Heart left ventricle (tissue), 16 donors: Measurements from ENCODE around the gene MS4A6E. TPM values are rescaled to one million over a fixed set of nuclear protein-coding genes. Genes with fewer than 3 reads are reported as not detected.

Experiments used
- ATAC-seq, 4 donors: fragments of 200-7000 bp; cut with Tn5 transposase; one replicate each; pipeline ENCODE4 v1.9.1; 2020 to 2022; ENCODE audit warnings: moderate library complexity in 4 of 4, mild to moderate bottlenecking in 3 of 4, moderate number of reproducible peaks in 1 of 4
- DNase-seq, 5 donors: peaks; one replicate each; pipeline ENCODE4 v3.0.0-alpha.2; 2020
- H3K27ac ChIP-seq, 12 donors: fragments of 200-600 bp; sonication (generic) in 4 of 12; one replicate each; pipeline versions ENCODE4 v1.5.0 to v1.8.0; 2016 to 2022; ENCODE audit warnings: mild to moderate bottlenecking in 2 of 12
- H3K27me3 ChIP-seq, 9 donors: fragments of 200-600 bp; sonication (generic) in 2 of 9; one replicate each; pipeline versions ENCODE4 v1.5.1 to v1.8.0; 2016 to 2022; ENCODE audit warnings: mild to moderate bottlenecking in 3 of 9
- H3K36me3 ChIP-seq, 9 donors: fragments of 200-600 bp; sonication (generic) in 2 of 9; one replicate each; pipeline versions ENCODE4 v1.5.0 to v1.8.0; 2018 to 2022; ENCODE audit warnings: mild to moderate bottlenecking in 2 of 9
- H3K4me1 ChIP-seq, 12 donors: fragments of 200-600 bp; sonication (generic) in 4 of 12; one replicate each; pipeline versions ENCODE4 v1.5.0 to v1.8.0; 2016 to 2022; ENCODE audit warnings: mild to moderate bottlenecking in 3 of 12
- H3K4me3 ChIP-seq, 12 donors: fragments of 200-600 bp; sonication (generic) in 4 of 12; one replicate each; pipeline versions ENCODE4 v1.5.0 to v1.8.0; 2017 to 2022; ENCODE audit warnings: mild to moderate bottlenecking in 9 of 12, moderate library complexity in 4 of 12
- H3K9me3 ChIP-seq, 12 donors: fragments of 200-600 bp; sonication (generic) in 4 of 12; one replicate each; pipeline versions ENCODE4 v1.5.0 to v1.8.0; 2016 to 2022; ENCODE audit warnings: mild to moderate bottlenecking in 1 of 12
- POLR2A ChIP-seq, 2 donors: fragments of 450-650 bp; IDR thresholded peaks; one replicate each; pipeline ENCODE4 v1.6.1; 2017; ENCODE audit warnings: antibody characterized with exemption in 2 of 2, mild to moderate bottlenecking in 2 of 2, moderate library complexity in 2 of 2
- WGBS, 4 donors: extraction: QIAGEN DNeasy Blood & Tissue Kit in 2 of 4; methylation state at CpG; one replicate each; pipeline versions ENCODE4 v1.1.5 to v1.1.7; 2013 to 2018; 5-methylcytosine and 5-hydroxymethylcytosine counted together
- intact Hi-C, 10 donors: fragments of 100-400 bp; cut with DNase I; formaldehyde crosslinking; loops; one replicate each; pipeline versions ENCODE4 v1.11.1 to v1.14.2; 2022
- polyA plus RNA-seq, 2 donors: library from polyadenylated mRNA; stranded (reverse); fragments of 200-250 nt; gene quantifications; one replicate each; pipeline ENCODE4 v1.2.3, GENCODE V29; 2013
- total RNA-seq, 9 donors: library from RNA; depleted of rRNA in 2 of 9; stranded (reverse); fragments of >200 nt in 2 of 9; fragmentation: NEBNext Ultra II Directional in 3 of 9; extraction: Animal tissue kit (Norgen Biotek cat#: 25700) in 3 of 9; gene quantifications; one replicate each; pipeline versions ENCODE4 v1.1.0 to v1.2.4, GENCODE V29; 2016 to 2023
- TF ChIP-seq, protein P1 (sequence below), 12 donors: fragments of 200-600 bp; sonication (generic) in 4 of 12; IDR thresholded peaks; one replicate each; pipeline versions ENCODE4 v1.5.0 to v1.8.0; 2018 to 2022; ENCODE audit warnings: antibody characterized with exemption in 12 of 12, mild to moderate bottlenecking in 5 of 12
- donor health status: ischemic (EF 13 %, LVEDD 7.1; RV severe dilation, severe dysfunction).
- donor health status: healthy with polysubstance abuse.
- donor health status: DM: no; HTN: yes; CAD: no.
- donor health status: DM: no; HTN: no; CAD: no.
- donor health status: ischemic (EF 25% LVEDD 6.9; RV normal size, moderate dysfunction).
- donor health status: ischemic (EF 25% LVEDD 5.7; RV mildly dilated, moderate dysfunction).
- donor health status: healthy.
- donor health status: DM: yes; HTN: yes; CAD: no.
- donor health status: ischemic (EF 35%, LVEDD 5.7; RV mildly dilated, moderate dysfunction).
- donor health status: nonischemic (EF 11% LVEDD 7.7; RV severe dilation, severe dysfunction).
- donor health status: DM: yes; HTN: yes; CAD: no.
- donor health status: PGD.
- donor health status: ischemic (EF 29% LVEDD 5.4; RV normal size, mild dysfunction).
- donor health status: nonischemic (EF 23%, LVEDD 6.1; RV moderate dilation, normal function).

The MS4A6E gene
- total and polyA plus RNA-seq, 11 donors = 0.18 TPM; not detected in 10

DNA sequence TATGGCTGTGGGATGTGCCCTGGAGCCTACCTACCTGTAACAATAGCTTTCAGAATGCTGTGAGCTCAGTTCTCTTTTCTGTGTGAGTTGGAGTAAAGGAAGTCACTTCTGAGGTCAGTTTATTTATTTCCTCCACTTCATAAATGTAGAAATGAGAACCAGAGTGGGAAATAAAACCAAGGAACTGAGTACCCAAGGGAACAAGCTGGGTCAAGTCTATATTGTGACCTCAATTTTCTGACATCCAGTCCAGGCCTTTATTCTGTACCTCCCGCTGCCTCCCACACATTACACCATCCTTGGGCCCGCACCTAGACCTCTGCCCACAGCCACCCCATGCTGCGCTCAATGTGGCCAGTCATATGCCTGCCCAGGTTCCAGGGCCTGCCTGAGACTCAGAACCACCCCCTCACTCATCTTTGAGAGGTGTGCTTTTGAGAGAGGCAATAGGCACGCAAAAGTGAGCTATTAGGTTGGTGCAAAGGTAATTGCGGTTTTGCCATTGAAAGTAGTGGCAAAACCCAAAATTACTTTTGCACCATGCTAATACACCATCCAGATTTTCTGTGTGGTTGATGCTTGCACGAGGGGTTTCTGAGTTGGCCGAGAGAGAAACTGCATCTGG is 9.8 kb downstream of the MS4A6E start:
- no peak overlapping the region for H3K4me3 ChIP-seq
- H3K4me1 ChIP-seq = peaks cover 0 to 31% (median 0%) of the 10 kb centered on the region in 12 donors
- WGBS, 4 donors = 85 to 94% (median 89%) methylated on average over 7 of the region's 7 CpGs
- DNase-seq = no peak
- no peaks in the 10 kb centered on the region for H3K36me3 ChIP-seq
- intact Hi-C loops = no loop called here
- no peaks in the 10 kb centered on the region for H3K27me3 ChIP-seq
- H3K27ac ChIP-seq = peak overlapping the region in 1 of 12 donors; percentile 35
- no peak for TF ChIP-seq POLR2A (IDR thresholded peaks at IDR 0.05)
- TF ChIP-seq, protein P1, sequence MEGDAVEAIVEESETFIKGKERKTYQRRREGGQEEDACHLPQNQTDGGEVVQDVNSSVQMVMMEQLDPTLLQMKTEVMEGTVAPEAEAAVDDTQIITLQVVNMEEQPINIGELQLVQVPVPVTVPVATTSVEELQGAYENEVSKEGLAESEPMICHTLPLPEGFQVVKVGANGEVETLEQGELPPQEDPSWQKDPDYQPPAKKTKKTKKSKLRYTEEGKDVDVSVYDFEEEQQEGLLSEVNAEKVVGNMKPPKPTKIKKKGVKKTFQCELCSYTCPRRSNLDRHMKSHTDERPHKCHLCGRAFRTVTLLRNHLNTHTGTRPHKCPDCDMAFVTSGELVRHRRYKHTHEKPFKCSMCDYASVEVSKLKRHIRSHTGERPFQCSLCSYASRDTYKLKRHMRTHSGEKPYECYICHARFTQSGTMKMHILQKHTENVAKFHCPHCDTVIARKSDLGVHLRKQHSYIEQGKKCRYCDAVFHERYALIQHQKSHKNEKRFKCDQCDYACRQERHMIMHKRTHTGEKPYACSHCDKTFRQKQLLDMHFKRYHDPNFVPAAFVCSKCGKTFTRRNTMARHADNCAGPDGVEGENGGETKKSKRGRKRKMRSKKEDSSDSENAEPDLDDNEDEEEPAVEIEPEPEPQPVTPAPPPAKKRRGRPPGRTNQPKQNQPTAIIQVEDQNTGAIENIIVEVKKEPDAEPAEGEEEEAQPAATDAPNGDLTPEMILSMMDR (IDR thresholded peaks at IDR 0.05) = no peak
- H3K9me3 ChIP-seq = no peaks in the 10 kb centered on the region
- peak in 1 of 4 donors; percentile 44 for ATAC-seq

DNA sequence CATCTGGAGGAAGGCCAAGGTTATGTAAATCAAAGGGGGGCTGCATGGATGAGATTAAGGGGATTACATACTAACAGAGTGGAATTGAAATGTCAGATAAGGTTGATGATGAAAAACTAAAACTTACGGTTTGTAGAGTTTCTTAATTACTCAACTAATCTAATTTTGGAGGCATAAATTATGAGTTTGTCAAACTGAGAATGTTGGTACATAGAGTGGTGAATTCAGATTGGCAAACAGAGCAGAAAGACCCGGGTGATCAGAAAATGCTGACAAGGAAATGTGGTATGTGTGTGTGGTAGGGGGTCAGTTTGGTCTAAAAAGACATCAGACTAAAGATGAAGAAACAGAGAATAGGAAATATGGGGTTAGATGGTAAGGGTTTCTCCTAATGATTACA is 11.0 kb downstream of the MS4A6E start:
- Histone ChIP-seq H3K4me3 (no peak overlapping the region), H3K27ac (no peak overlapping the region), H3K27me3 (peaks cover 0 to 7% (median 0%) of the 10 kb centered on the region in 9 donors), H3K36me3 (no peaks in the 10 kb centered on the region), H3K9me3 (no peaks in the 10 kb centered on the region), H3K4me1 (peaks cover 0 to 30% (median 0%) of the 10 kb centered on the region in 12 donors)
- intact Hi-C loops = no loop called here
- no peak for DNase-seq
- TF ChIP-seq POLR2A (IDR thresholded peaks at IDR 0.05) = no peak
- TF ChIP-seq, protein P1 (IDR thresholded peaks at IDR 0.05) = no peak
- no peak for ATAC-seq
- 59 to 71% (median 62%) methylated on average over 2 of the region's 2 CpGs for WGBS, 4 donors

DNA sequence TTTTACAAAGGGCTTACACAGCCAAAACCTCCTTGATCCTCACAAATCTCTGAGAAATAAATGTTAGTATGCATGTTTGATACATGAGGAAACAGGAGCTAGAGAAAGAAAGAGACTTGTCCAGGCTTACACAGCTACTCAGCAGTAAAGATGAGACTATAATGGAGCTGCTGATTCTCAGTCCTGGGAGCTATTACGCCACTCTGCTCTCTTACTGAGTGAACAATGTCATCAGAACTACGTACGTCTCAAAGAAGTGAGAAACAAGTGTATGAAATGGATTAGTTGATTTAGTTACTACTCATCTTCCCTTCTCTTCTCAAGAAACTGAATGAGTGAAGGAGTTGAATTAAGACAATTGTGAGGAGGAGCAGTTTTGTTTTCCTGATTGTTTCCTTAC is 12.3 kb downstream of the MS4A6E start:
- Histone ChIP-seq H3K27ac (no peak overlapping the region), H3K4me3 (no peak overlapping the region), H3K36me3 (no peaks in the 10 kb centered on the region), H3K4me1 (peaks cover 0 to 19% (median 0%) of the 10 kb centered on the region in 12 donors), H3K9me3 (no peaks in the 10 kb centered on the region), H3K27me3 (peaks cover 0 to 8% (median 0%) of the 10 kb centered on the region in 9 donors)
- DNase-seq (no peak), ATAC-seq (no peak)
- TF ChIP-seq, protein P1 (IDR thresholded peaks at IDR 0.05) = no peak
- TF ChIP-seq POLR2A (IDR thresholded peaks at IDR 0.05) = no peak
- intact Hi-C loops = no loop called here
- WGBS, 4 donors = 37 to 42% (median 42%) methylated on average over 3 of the region's 3 CpGs

DNA sequence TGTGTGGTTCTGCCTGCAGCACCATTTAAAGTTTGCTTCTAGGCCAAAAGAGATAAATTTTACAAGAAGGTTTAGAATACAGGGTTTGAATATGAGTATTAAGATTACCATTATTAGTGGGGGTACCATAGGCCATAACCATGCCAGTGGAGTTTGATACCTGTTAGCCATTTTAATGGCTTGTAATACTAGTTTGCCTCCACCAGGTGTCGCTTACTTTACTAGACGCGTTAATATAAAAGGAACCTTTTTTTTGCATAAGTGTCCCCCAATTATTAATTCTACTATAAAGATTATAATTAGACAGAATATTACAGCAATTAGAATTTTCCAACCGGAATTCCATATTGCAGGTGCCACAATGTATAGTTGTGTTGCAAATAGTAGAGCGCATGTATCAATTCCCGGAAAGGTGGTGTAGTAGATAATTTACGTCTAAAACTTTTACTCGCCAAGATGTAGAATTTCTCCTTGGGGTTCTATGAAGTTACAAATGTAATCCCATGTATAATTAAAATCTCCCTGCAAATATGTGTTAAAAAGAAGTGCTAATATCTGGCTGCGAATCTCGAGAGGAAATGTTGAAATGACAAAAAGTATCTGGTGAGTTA is 16.1 kb downstream of the MS4A6E start:
- TF ChIP-seq, protein P1 (IDR thresholded peaks at IDR 0.05) = peak in 11 of 12 donors; percentile 8 to 50 (median 40)
- TF ChIP-seq POLR2A (IDR thresholded peaks at IDR 0.05) = no peak
- no peaks in the 10 kb centered on the region for H3K36me3 ChIP-seq
- 70 to 72% (median 71%) methylated on average over 10 of the region's 10 CpGs for WGBS, 4 donors
- no peak overlapping the region for H3K4me3 ChIP-seq
- no peak overlapping the region for H3K27ac ChIP-seq
- no peaks in the 10 kb centered on the region for H3K9me3 ChIP-seq
- DNase-seq (no peak), ATAC-seq (no peak)
- peaks cover 0 to 4% (median 0%) of the 10 kb centered on the region in 12 donors for H3K4me1 ChIP-seq
- intact Hi-C loops = no loop called here
- H3K27me3 ChIP-seq = peaks cover 0 to 8% (median 0%) of the 10 kb centered on the region in 9 donors
